Breast epithelium (tissue), 4 donors: Measurements from ENCODE around the gene SEZ6L. TPM values are rescaled to one million over a fixed set of nuclear protein-coding genes. Genes with fewer than 3 reads are reported as not detected.

ENCODE experiments used
- DNase-seq, 2 donors: peaks; one replicate each; pipeline ENCODE4 v3.0.0-alpha.2; 2019; ENCODE audit warnings: low spot score in 2 of 2
- H3K27ac ChIP-seq, 2 donors: fragments of 200-600 bp; sonication (generic) in 1 of 2; one replicate each; pipeline ENCODE4 v1.5.1; 2016 to 2019; ENCODE audit warnings: mild to moderate bottlenecking in 1 of 2
- H3K27me3 ChIP-seq, 2 donors: fragments of 200-600 bp; sonication (generic) in 1 of 2; one replicate each; pipeline versions ENCODE4 v1.5.1 to v1.6.0; 2017 to 2019; ENCODE audit warnings: control low read depth in 1 of 2, mild to moderate bottlenecking in 1 of 2
- H3K36me3 ChIP-seq: fragments of 200-600 bp; one replicate; pipeline ENCODE4 v1.5.1; 2019
- H3K4me1 ChIP-seq, 2 donors: fragments of 200-600 bp; sonication (generic); one replicate each; pipeline ENCODE4 v1.5.1; 2016 to 2019; ENCODE audit warnings: control low read depth in 1 of 2
- H3K4me3 ChIP-seq, 3 donors: fragments of 200-600 bp; sonication (generic); 1 replicate in 2 of 3; 2 replicates in 1 of 3; pipeline ENCODE4 v1.5.1; 2016 to 2019; ENCODE audit warnings: mild to moderate bottlenecking in 3 of 3, moderate library complexity in 2 of 3
- H3K9me3 ChIP-seq, 2 donors: fragments of 200-600 bp; sonication (generic) in 1 of 2; one replicate each; pipeline ENCODE4 v1.5.1; 2016 to 2019; ENCODE audit warnings: control low read depth in 1 of 2
- POLR2A ChIP-seq: fragments of 450-650 bp; IDR thresholded peaks from one replicate; pipeline ENCODE4 v1.6.1; 2016; ENCODE audit warnings: antibody characterized with exemption, mild to moderate bottlenecking, moderate library complexity
- POLR2AphosphoS5 ChIP-seq, 3 donors: sonication (generic); formaldehyde crosslinking; IDR thresholded peaks; one replicate each; pipeline ENCODE4 v1.6.1; 2017; ENCODE audit warnings: antibody characterized with exemption in 3 of 3
- intact Hi-C: fragments of 100-400 bp; cut with DNase I; formaldehyde crosslinking; loops from one replicate; pipeline ENCODE4 v1.15.1; 2023; ENCODE audit warnings: low total_unique reads
- total RNA-seq, 3 donors: library from RNA; depleted of rRNA; stranded (reverse); fragments of >200 nt; gene quantifications; one replicate each; pipeline ENCODE4 v1.1.0, GENCODE V29; 2016
- TF ChIP-seq, protein P1 (sequence below), 3 donors: fragments of 450-650 bp; IDR thresholded peaks; one replicate each; pipeline ENCODE4 v1.5.1; 2016 to 2017; ENCODE audit warnings: antibody characterized with exemption in 3 of 3, mild to moderate bottlenecking in 3 of 3, moderate library complexity in 3 of 3

SEZ6L gene
- total RNA-seq, 3 donors from 2014 or later, result under 0.01 to 0.16 (median 0.15) TPM

DNA sequence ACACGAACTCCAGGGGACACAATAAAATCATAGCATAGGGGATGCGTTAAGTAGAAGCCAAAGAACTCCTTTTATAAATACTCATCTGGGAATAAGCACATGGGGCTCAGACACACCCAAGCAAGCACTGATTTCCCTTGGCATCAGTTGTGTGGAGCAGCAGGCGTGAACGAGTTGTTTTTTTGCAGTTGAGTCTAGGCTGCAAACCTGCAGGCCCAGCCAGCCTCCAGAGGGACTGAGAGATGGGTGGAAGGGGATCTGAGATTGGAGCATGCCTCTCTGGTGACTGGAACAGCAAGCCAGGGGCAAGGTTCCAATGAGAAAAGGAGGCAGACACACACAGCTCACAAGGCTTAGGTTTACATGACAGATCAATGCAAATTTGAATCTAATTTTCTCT, 27.4 kb upstream of the SEZ6L start:
- TF ChIP-seq POLR2AphosphoS5 (IDR thresholded peaks at IDR 0.05), result no peak
- no peak for TF ChIP-seq POLR2A
- TF ChIP-seq, protein P1, sequence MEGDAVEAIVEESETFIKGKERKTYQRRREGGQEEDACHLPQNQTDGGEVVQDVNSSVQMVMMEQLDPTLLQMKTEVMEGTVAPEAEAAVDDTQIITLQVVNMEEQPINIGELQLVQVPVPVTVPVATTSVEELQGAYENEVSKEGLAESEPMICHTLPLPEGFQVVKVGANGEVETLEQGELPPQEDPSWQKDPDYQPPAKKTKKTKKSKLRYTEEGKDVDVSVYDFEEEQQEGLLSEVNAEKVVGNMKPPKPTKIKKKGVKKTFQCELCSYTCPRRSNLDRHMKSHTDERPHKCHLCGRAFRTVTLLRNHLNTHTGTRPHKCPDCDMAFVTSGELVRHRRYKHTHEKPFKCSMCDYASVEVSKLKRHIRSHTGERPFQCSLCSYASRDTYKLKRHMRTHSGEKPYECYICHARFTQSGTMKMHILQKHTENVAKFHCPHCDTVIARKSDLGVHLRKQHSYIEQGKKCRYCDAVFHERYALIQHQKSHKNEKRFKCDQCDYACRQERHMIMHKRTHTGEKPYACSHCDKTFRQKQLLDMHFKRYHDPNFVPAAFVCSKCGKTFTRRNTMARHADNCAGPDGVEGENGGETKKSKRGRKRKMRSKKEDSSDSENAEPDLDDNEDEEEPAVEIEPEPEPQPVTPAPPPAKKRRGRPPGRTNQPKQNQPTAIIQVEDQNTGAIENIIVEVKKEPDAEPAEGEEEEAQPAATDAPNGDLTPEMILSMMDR (IDR thresholded peaks at IDR 0.05), result no peak
- Histone ChIP-seq H3K36me3 (no peaks in the 10 kb centered on the region), H3K4me1 (no peaks in the 10 kb centered on the region), H3K4me3 (no peak overlapping the region), H3K27me3 (peaks cover 0 to 6% of the 10 kb centered on the region in 2 donors), H3K9me3 (no peaks in the 10 kb centered on the region), H3K27ac (no peak overlapping the region)
- intact Hi-C loops, result no loop called here
- no peak for DNase-seq

DNA sequence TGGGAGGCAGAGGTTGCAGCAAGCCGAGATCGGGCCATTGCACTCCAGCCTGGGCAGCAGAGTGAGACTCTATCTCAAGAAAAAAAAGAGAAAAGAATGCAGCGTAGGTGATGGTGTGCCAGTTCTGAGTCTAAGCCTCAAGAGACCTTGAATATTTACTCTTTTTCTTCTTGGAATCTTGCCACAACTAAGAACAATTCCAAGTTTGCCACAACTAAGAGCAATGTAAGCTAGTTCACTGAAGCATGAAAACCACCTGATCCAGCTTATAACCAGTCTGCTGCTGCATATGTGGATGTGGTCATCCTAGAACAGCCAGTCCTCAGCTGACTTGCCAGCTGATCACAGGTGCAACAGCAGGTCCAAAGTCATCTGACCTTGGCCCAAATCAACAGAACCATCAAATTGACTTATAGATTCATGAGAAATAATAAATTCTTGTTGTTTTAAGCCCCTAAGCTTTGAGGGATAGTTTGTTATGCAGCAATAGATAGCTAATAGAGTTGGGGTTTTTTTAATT, 25.4 kb upstream of the SEZ6L start:
- Histone ChIP-seq H3K27ac (no peak overlapping the region), H3K4me1 (no peaks in the 10 kb centered on the region), H3K36me3 (no peaks in the 10 kb centered on the region), H3K4me3 (no peak overlapping the region), H3K27me3 (peaks cover 0 to 12% of the 10 kb centered on the region in 2 donors), H3K9me3 (no peaks in the 10 kb centered on the region)
- intact Hi-C loops, result no loop called here
- no peak for DNase-seq
- TF ChIP-seq POLR2AphosphoS5 (IDR thresholded peaks at IDR 0.05) (no peak), POLR2A (no peak)
- TF ChIP-seq, protein P1 (IDR thresholded peaks at IDR 0.05), result no peak

DNA sequence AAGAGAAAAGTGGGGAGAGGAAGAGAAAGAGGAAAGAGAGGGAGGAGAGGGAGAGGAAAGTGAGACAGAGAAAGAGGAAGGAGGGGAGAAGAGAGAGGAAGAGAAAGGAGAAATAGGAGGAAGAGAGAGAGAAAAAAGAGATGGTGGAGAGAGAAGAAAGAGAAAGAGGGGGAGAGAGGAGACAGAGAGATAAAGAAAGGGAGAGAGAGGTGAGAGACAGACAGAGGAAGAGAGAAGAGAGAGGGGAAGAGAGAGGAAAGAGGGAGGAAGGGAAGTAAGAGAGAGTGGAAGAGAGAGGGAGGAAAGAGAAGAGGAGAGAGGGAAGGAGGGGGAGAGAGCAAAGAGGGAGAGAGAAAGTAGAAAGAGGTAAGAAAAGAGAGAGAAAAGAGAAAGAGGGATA, 9.4 kb upstream of the SEZ6L start:
- no peak overlapping the region for H3K27ac ChIP-seq
- H3K4me1 ChIP-seq, result no peaks in the 10 kb centered on the region
- TF ChIP-seq POLR2AphosphoS5 (IDR thresholded peaks at IDR 0.05), result no peak
- TF ChIP-seq, protein P1 (IDR thresholded peaks at IDR 0.05), result no peak
- TF ChIP-seq POLR2A, result no peak
- intact Hi-C loops, result no loop called here
- no peaks in the 10 kb centered on the region for H3K36me3 ChIP-seq
- H3K4me3 ChIP-seq, result no peak overlapping the region
- no peaks in the 10 kb centered on the region for H3K9me3 ChIP-seq
- H3K27me3 ChIP-seq, result peaks cover 0 to 28% of the 10 kb centered on the region in 2 donors
- no peak for DNase-seq

DNA sequence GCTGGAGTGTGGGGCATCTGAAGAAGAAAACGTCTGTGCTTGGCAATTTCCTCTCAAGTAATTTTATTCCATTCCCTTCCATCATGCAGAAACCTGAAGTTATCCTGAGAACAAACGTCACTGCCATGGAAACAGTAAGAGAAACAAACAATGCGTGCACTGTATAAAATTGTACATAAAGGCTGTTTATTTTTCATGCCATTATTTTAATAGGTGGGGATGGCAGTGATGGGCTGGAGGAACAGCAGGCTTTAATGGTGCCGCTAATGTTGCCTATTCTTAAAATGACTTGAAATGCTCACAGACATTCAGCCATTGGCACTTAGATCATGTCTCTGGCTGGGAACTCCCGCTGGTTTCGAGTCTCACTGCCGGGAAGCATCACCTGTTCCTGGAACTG, 7.5 kb upstream of the SEZ6L start:
- intact Hi-C loops, result no loop called here
- no peak for DNase-seq
- H3K27ac ChIP-seq, result no peak overlapping the region
- H3K36me3 ChIP-seq, result no peaks in the 10 kb centered on the region
- TF ChIP-seq, protein P1 (IDR thresholded peaks at IDR 0.05), result no peak
- TF ChIP-seq POLR2AphosphoS5 (IDR thresholded peaks at IDR 0.05), result no peak
- peaks cover 0 to 41% of the 10 kb centered on the region in 2 donors for H3K27me3 ChIP-seq
- no peak overlapping the region for H3K4me3 ChIP-seq
- H3K4me1 ChIP-seq, result no peaks in the 10 kb centered on the region
- H3K9me3 ChIP-seq, result no peaks in the 10 kb centered on the region

DNA sequence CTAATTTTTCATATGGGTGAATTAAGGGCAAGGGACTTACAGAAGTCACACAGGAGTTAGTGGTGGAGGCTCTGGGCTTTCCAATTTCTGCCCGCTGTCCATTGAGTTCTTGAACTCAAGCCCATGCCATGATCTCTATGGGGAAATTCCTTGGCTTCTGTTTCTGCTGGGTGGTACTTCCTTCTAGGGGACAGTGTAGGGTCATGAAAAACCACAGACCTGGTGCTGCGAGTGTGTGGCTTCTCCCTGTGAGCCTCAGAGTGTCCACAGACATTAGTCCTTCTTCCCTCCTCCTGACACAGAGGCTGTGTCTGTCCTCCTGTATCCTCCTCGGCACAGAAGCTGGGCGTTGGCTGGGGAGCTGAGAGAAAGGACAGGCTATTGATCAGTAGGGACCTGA, 6.3 kb upstream of the SEZ6L start:
- TF ChIP-seq, protein P1 (IDR thresholded peaks at IDR 0.05), result no peak
- TF ChIP-seq POLR2AphosphoS5 (IDR thresholded peaks at IDR 0.05) (no peak), POLR2A (no peak)
- Histone ChIP-seq H3K27me3 (peaks cover 0 to 48% of the 10 kb centered on the region in 2 donors), H3K36me3 (no peaks in the 10 kb centered on the region), H3K4me1 (no peaks in the 10 kb centered on the region), H3K9me3 (no peaks in the 10 kb centered on the region), H3K27ac (no peak overlapping the region), H3K4me3 (no peak overlapping the region)
- intact Hi-C loops, result no loop called here
- no peak for DNase-seq
